NCI-H748 treated with DMSO at 0.1 percent for 48 hours (cell line): ENCODE measurements around the gene SRRM2.
"Not testable (repeated sequence)": the region's sequence is repeated elsewhere in the genome, so short reads cannot be mapped to it uniquely, and the experiment has no call there.

Source experiments
- DNase-seq: peaks from one replicate; lab custom pipeline; 2025; lab: John Stamatoyannopoulos, UW

The SRRM2 gene

DNA sequence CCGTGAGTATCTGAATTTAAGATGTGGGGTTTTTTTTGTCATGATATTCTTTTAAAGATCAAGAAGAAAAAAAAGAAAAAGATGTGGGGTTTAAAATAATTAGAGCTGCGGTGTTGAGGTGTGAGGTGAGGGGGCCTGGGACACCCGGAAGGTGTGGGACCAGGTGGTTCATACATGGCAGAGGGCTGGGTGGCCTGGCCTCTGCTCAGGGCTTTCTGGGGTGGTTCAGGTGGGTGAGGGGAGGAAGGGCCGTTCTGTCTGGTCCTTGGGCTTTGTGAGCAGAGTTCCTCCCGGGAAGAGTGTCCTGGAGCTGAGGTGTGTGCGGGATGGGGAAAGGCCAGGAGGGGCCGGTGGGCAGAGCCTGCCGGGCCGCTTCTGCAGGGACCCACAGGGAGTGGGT lies 37.4 kb upstream of the SRRM2 start:
- no peak for DNase-seq

DNA sequence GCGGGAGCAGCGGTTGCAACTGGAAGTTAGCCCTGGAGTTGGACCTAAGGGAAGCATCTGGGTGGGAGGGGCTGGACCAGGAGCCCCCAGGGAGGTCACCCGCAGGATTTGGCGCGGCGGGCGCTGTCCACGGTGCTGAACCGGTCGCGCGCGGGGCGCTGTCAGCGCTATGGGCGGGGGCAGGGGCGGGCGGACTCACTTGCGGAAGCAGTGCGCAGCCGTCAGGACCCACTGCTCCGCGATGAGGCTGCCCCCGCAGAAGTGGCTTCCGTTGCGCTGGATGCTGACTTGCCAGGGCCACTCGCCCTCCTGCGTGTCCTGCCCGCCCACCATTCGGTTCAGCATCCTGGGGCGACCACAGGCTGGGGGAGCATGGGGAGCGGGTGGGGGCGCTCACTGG lies 36.9 kb upstream of the SRRM2 start:
- no peak for DNase-seq

DNA sequence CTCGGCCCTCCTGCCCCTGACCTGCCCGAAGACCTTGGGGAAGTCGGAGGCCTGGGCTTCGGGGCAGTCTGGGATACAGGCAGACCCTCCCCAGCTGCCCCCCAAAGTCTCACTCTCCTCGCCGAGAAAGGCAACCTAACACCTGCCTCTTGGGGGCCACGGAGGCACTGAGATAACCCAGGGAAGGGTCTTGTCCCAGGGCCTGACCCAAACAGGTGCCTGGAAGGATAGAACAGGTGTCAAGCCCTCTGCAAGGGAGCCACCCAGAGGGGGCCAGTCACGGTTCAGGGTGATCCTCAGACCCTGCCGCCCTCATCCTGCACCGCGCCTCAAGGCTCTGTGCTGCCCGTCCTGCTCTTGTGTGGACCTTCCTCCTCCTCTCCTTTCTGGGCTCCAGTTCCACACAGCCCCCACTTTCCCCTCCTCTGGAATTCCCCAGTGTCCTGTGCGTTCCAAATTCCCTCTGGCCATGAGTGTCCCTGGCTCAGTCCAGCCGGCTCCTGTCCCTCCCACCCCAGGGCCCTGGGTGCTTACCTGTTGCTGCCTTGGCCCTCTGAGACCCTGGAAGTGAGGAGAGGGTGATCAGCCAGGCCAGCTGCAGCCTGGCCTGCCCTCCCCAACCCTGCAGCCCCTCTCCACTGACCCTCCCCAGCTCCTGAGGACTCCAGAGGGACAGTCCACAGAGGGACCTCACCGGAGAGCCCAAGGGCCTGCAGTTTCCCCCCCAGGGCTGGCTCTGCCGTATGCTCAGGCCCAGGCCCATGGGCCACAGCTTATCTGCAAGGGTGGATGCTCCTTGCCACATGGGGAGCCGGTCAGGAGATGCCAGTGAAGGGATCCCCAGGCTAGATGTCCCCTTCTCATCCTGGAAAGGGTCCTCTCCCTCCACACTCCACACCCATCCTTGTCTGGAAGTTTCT lies 36.2 kb upstream of the SRRM2 start:
- DNase-seq = no peak

DNA sequence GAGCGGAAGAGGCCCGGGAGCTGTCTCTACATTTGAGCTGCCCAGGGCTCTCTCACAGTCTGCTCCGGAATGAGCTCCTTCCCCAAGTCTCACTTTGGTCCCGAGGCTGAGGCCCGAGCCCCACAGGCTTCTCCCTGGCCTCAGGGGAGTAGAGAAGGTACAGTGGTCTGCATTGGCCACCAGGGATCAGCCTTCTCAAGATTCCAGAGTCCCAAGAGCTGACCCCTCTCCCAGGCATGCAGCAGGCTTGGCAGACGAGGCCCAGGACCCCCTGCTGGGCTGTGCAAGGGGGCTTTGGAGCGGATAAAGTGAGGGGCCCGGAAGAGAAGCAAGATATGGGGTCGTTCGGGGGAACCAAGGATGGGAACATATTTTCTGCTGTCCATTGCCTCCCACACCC lies 35.5 kb upstream of the SRRM2 start:
- no peak for DNase-seq

DNA sequence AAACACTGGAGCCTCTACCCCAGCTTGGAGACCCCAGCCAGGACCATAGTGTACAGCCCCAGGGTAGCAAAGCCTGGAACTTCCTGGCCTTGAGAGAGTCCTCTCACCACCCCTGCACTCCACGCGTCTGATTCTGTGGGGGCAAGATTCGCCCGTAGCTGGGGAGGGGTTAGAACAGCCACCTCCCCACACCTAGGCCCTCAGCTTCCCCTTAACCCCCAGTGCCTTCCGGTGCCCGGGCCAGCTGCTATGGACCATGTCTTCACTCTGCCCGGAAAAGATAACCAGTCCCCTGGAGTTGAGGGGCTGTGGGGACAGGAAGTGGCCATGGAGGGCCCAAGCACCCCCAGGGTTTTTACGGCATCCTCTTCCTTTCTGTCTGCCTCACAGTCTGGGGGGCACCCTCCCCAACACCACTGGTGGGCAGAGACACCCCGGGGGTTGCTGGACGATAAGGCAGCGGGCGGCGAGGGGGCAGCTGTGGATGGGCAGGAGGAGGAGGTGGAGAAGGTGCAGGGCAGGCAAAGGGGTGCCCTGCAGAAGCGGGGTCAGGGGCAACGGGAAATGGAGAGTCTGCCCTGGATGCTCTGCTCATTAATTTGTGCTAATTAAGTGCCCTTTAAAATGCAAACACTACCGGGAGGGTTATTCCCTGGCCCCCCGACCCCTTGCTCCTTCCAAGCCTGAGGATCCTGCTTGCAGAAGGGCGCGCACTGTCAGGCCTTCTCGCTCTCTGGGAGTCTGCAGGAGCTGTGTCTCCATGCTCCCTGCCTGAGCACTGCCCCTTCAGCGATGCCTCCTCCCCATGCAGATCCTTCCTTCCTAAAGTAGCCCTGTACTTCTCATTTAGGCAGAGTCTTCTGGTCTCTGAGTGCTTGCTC lies 34.8 kb upstream of the SRRM2 start:
- no peak for DNase-seq

DNA sequence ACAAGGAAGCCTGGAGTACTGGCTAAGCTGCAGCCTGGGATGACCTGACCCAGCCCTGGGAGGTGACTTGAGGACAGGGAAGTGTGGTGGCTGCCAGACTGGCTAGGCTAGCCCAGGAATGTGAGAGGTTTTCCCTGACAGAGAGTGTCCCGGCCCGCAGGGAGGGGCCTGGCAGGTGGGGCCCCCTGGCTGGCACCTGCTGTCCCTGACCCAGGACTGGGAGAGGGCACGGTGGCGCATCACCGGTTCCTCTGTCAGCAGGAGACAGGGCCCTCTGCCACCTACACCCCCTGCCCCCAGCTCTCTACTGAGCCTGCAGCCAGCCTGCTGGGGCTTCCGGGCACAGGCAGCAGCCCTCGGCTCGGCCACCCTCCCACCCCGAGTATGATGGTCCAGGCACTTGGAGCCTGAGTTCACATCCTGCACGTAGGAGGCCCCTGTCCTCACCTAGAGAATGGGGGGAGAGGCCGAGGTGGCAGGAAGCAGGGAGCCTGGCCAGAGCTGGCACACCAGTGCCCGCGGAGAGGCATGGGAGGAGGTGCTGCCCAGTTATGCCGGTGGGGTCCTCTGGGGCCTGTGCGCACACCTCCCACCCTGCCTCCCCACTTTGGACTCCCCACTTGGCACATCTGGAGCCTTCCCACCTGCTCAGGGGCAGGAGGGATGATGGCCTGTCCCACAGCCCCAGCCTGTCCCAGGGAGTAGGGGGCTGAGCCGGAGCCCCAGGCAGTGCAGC lies 32.9 kb upstream of the SRRM2 start:
- no peak for DNase-seq

DNA sequence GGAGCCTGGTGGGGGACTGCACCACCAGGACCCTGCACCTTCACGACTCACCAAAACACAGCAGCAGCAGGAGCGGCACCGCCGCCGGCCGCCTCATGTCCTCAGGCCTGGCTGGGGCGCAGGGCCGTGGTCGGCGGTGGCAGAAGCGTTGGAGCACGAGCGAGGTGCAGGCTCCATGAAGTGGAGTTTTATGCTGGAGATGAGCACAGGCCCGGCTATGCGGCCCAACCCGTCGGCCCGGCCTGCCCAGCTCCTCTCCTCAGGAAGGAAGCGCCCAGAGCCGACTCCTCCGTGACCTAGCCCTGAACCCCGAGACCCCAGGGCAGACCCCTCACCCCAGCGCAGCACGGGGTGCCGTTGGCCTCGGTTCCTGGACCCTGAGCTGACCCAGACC lies 32.4 kb upstream of the SRRM2 start, which contains the start of gene PRSS27:
Gene PRSS27 (minus strand): TSS at position 161 of the 394 bp plus-strand sequence. CDS start 64 bp downstream, at position 97.
- no peak for DNase-seq

DNA sequence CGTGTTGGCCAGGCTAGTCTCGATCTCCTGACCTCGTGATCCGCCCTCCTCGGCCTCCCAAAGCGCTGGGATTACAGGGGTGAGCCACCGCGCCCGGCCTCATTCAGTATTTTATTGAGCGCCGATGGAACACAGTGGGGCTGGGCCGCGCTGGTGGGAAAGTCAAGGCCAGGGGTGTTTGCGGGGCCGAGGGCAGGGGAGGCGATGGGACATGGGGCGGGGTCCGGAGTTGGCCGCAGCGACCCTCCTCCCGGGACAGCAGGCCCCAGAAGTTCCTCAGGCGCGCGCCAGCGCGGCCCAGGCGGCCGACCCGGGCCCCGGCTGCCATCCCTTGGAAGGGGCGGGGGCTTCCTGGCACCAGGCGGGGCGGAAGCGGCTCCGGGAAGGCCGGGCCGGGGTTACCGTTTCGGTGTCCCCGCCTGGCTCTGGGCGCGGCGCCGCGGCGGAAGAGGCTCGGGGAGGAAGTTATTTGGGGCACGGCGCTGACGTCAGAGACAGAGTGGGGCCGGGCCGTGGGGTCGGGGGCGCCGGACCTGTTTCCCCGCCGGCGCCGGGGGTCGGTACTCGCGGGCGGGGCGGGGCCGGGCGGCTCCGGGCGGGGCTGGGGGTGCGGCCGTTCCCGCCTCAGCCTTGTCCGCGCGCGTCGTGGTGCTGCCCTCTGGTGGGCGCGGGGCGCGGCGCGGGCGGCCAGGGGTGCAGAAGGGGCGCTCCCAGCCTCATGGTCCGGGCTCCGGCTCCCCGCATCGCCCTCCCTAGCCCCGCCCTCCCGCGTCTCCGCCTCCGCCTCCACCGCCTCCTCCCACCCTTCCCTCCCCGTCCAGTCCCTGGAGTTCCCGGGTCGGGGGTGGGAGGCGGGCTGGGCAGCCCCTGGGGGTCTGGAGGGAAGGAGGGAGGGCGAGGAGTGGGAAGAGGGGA lies 31.5 kb upstream of the SRRM2 start:
- peak; percentile 47 for DNase-seq

DNA sequence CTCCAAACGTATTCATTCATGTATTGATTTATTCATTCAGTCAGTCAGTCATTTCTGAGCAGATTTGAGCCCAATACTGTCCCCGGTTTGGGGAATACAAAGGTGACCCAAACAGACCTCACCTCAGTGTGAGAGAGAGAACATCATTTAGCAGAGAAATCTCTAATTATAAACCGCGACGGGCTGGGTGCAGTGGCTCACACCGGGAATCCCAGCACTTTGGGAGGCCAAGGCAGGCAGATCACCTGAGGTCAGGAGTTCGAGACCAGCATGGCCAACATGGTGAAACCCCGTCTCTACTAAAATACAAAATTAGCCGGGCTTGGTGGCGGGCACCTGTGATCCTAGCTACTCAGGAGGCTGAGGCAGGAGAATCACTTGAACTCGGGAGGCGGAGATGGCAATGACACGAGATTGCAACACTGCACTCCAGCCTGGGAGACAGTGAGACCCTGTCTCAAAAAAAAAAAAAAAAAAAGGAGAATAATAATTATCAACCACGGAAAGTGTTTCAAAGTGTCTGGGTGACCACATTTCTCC lies 30.7 kb upstream of the SRRM2 start:
- DNase-seq = not testable (repeated sequence)

DNA sequence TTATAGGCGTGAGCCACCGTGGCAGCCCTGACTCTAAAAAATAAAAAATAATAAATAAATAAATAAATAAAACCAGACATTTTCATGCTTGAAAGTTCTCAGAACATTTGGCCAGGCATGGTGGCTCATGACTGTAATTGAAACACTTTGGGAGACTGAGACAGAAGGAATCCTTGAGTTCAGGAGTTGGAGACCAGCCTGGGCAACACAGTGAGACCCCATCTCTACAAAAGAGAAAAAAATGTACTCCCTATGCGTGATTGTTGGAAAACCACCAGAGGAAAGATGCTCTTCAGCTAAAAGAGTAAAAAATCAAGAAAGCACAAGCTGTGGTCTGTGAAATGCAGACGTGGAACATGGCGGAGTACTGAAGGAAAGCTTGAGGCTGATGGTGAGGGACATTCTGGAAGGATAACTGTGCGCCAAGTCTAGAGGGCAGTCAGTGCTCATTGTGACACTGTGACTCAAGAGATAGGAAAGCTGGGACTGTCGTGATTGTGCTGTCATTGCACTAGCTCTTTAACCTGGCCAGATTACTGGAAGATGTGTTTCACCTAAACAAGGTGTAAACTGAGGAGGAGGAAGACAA lies 28.3 kb upstream of the SRRM2 start:
- DNase-seq = no peak

DNA sequence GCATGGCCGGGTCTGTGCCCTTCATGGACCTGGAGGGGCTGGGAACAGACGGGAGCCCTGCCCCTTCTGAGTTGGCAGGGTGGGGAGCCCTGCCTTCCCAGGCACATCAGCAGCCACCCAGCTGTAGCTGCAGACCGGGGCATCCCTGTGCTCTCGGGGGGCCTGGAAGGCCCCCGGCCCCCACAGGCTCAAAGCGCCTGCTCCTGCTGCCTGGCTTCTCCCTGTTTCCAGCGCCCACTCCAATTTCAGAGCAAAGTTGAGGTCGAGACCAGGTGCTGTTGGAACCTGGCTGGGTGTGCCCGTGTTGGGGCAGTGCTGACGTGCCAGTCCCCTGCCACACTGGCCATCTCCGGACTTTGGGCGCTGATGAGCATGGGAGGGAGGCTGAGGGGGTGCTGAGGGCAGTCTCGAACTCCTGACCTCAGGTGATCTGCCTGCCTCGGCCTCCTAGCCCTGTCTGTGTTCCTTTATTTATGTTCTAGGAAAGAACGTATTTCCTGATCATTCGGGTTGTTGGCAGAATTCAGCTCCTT lies 27.6 kb upstream of the SRRM2 start:
- DNase-seq = no peak

DNA sequence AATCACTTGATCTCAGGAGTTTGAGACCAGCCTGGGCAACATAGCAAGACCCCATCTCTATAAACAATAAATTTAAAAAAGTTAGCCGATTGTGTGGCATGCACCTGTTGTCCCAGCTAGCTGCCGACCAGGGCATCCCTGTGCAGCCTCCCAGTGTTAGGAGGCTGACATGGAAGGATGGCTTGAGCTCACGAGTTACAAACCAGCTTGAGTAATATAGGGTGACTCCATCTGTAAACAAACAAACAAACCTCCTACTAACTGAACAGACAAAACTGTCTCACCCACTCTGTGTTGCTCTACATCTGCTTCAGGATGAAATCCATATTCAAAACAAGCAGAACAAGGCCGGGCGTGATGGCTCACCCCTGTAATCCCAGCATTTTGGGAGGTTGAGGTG lies 25.5 kb upstream of the SRRM2 start:
- DNase-seq = no peak

DNA sequence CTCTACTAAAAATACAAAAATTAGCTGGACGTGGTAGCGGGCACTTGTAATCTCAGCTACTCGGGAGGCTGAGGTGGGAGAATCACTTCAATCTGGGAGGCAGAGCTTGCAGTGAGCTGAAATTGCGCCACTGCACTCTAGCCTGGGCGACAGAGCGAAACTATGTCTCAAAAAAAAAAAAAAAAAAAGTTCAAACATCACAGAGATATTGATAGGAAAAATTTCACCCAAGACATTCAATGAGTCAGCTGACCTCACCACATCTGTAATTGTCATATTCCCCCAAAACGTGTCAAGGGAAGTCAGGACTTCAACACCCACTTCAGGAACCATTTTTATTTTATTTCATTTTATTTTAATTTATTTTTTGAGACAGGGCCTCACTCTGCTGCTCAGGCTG lies 24.4 kb upstream of the SRRM2 start:
- no peak for DNase-seq

DNA sequence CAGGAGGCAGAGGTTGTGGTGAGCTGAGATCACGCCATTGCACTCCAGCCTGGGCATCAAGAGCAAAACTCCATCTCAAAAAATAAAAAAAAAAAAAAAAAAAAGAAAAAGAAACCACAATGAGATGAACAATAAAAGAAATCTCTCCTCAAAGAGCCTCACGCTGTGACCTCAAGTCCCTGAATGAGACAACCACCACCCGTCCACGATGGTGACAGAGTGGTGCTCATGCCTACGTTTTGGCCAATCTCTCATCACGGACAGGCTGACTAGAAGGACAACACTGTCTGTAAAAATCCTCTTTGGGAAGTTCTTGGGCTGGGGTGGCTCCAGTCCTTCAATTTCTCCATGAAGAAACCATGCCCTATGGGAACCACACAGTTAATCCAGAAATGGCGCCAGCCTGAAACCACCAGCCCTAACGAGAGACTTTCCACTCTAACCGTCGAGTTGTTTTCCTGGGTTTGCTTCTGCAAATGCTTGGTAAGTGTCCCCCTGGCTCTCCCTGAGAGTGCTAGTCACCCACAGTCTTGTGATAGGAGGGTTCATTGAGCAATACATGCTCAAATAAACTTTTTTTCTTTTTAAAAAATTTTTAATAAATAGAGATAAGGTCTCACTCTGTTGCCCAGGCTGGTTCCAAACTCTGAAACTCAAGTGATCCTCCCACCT lies 17.5 kb upstream of the SRRM2 start:
- no peak for DNase-seq

DNA sequence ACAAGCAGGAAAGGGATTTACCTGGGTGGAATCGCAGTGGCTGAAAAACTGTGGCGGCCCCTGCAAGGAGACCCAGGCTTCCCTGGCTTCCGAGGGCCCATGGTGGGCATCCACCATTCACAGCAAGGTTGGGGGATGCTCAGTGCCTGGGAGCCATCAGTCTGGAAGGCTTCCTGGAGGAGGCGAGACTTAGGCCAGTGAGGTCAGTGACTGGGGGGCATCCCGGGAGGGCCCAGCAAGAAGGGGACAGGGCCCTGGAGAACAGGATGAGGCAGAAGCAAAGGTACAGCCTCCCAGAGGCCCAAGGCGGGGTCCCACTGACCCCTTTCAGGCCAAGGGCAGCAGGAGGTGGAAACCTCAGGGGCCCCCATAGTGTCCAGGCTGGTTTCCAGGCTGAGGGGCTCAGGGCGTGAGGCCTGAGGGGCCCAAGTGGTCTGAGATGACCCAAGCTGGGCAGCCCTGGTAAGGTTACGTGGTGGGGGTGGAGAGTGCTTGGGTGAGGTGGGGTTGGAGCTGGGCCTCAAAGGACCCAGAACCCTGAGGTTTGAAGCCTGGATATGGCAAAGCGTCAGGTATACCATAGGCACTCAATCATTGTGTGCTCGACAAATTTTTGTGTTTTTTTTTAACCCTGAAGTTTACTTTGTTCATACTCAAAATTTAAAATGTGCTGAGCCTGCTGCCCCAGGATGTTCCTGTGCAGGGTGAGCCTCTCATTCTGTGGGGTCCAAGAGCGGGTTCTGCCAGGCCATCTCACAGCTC lies 15.8 kb upstream of the SRRM2 start:
- DNase-seq = no peak

DNA sequence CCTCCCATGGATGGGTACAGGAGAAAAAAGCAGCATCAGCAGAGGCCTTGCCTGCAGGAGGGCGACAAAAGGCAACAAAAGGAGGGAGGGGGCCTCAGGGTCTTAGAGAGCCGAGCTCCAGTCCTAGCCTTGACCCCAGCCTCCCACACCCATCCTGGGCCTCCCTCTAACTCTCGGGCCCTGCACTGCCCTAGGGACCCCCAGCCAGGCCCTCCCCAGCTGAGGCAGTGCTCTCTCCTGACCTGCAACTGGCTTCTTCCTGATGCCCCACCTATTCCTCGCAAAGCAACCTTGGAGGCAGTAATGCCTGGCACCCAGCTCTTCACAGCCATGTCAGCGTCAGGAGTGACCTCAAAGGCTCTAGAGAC lies 15.2 kb upstream of the SRRM2 start:
- DNase-seq = no peak

DNA sequence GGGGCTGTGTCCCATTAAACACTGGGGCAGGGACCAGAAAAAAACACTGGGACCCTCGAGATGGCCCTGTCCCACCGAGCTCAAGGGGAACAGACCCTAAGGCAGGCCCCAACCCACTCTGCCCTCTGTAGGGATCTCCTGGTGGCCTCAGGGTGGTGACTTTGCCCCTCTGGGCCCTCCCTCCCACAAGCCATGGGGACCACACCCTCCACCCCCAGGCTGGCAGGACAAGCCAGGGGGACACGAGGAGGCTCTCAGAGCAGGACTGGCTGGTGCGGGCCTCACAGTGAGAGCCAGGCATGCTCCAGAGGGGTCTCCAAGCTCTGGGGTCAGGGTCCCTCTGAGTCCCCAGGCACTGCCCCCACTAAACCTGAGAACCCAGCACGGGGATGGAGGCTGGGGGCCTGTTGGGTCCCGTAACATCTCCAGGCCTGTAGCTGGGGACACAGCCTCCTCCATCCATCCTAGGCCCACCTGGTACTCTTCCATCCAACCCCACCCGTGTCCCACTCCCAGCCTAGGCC lies 14.5 kb upstream of the SRRM2 start:
- DNase-seq = no peak

DNA sequence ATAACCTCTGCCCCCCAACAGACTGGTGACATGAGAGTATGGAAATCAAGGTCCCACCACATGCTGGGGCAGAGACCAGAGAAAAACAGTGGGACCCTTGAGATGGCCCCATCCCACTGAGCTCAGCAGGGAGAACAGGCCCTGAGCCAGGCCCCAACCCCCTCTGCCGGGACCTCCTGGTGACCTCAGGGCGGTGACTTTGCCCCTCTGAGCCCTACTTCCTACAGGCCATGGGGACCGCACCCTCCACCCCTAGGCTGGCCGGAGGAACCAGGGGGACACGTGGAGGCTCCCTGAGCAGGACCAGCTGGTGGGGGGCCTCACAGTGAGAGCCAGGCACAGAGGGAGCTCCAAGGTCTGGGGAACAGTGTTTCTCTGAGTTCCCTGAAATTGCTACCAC lies 13.8 kb upstream of the SRRM2 start:
- no peak for DNase-seq
